HepG2 (cell line): ENCODE data around the gene PLCD4. TPM values are rescaled to one million over a fixed set of nuclear protein-coding genes. Genes with fewer than 3 reads are reported as not detected.

ENCODE experiments used
- ADNP ChIP-seq: sonication (generic); formaldehyde crosslinking; IDR thresholded peaks from 2 replicates; pipeline ENCODE4 v1.4.0; 2020; ENCODE audit warnings: missing genetic modification reagents
- CEBPG ChIP-seq: IDR thresholded peaks from 2 replicates; pipeline ENCODE4 v1.6.1; 2016
- EP300 ChIP-seq, 3 experiments: sonication (generic) in 1 of 3; formaldehyde crosslinking in 1 of 3; IDR thresholded peaks; 2 replicates each; pipeline versions ENCODE4 v1.5.1 to v1.6.1; 2011 to 2020; ENCODE audit warnings: low read depth in 2 of 3, low read length in 2 of 3, borderline replicate concordance in 1 of 3, improper control_type of control experiment in 1 of 3, mild to moderate bottlenecking in 1 of 3, missing genetic modification reagents in 1 of 3, moderate library complexity in 1 of 3
- GPBP1L1 ChIP-seq: sonication (generic); formaldehyde crosslinking; IDR thresholded peaks from 2 replicates; pipeline ENCODE4 v1.5.0; 2020; ENCODE audit warnings: mild to moderate bottlenecking, missing genetic modification reagents
- HNRNPLL ChIP-seq: fragments of 200-400 bp; formaldehyde crosslinking; IDR thresholded peaks from 2 replicates; pipeline ENCODE4 v1.6.1; 2017; ENCODE audit warnings: mild to moderate bottlenecking, low read depth, low read length; ENCODE audit not compliant: poor library complexity, severe bottlenecking
- HOMEZ ChIP-seq: IDR thresholded peaks from 2 replicates; pipeline ENCODE4 v1.6.1; 2016; ENCODE audit warnings: low read depth
- KDM5B ChIP-seq: sonication (generic); formaldehyde crosslinking; IDR thresholded peaks from 2 replicates; pipeline ENCODE4 v1.4.0; 2020; ENCODE audit warnings: missing genetic modification reagents, mild to moderate bottlenecking, borderline replicate concordance
- KMT2A ChIP-seq: sonication (generic); formaldehyde crosslinking; IDR thresholded peaks from 2 replicates; pipeline ENCODE4 v1.4.0; 2020; ENCODE audit warnings: missing genetic modification reagents
- LBX2 ChIP-seq: sonication (generic); formaldehyde crosslinking; IDR thresholded peaks from 2 replicates; pipeline ENCODE4 v1.5.0; 2020; ENCODE audit warnings: missing genetic modification reagents, mild to moderate bottlenecking, borderline replicate concordance
- NFRKB ChIP-seq: fragments of 450-650 bp; IDR thresholded peaks from 2 replicates; pipeline ENCODE4 v1.6.1; 2017
- NR2F6 ChIP-seq, 2 experiments: IDR thresholded peaks; 2 replicates each; pipeline ENCODE4 v1.6.1; 2016; ENCODE audit warnings: antibody characterized with exemption in 1 of 2, mild to moderate bottlenecking in 1 of 2
- PREB ChIP-seq: sonication (generic); formaldehyde crosslinking; IDR thresholded peaks from 2 replicates; pipeline ENCODE4 v1.4.0; 2020; ENCODE audit warnings: missing genetic modification reagents
- SKI ChIP-seq: fragments of 450-650 bp; IDR thresholded peaks from one replicate; pipeline ENCODE4 v1.6.1; 2018; ENCODE audit warnings: mild to moderate bottlenecking; ENCODE audit not compliant: partially characterized antibody
- SNAPC2 ChIP-seq: sonication (generic); formaldehyde crosslinking; IDR thresholded peaks from 2 replicates; pipeline ENCODE4 v1.8.1; 2022; ENCODE audit warnings: mild to moderate bottlenecking, missing genetic modification reagents
- SP4 ChIP-seq: sonication (generic); formaldehyde crosslinking; IDR thresholded peaks from 2 replicates; pipeline ENCODE4 v1.8.1; 2023; ENCODE audit warnings: mild to moderate bottlenecking, missing genetic modification reagents
- ZBED4 ChIP-seq: sonication (generic); formaldehyde crosslinking; IDR thresholded peaks from 2 replicates; pipeline ENCODE4 v1.4.0; 2020; ENCODE audit warnings: missing genetic modification reagents, borderline replicate concordance
- ZNF496 ChIP-seq: sonication (generic); formaldehyde crosslinking; IDR thresholded peaks from 2 replicates; pipeline ENCODE4 v1.8.1; 2023; ENCODE audit warnings: mild to moderate bottlenecking, moderate library complexity, missing genetic modification reagents; ENCODE audit not compliant: insufficient replicate concordance
- ZSCAN22 ChIP-seq: sonication (generic); formaldehyde crosslinking; IDR thresholded peaks from 2 replicates; pipeline ENCODE4 v1.4.0; 2020; ENCODE audit warnings: mild to moderate bottlenecking, missing genetic modification reagents
- polyA plus RNA-seq, 8 experiments: library from polyadenylated mRNA; depleted of rRNA in 3 of 8; stranded (reverse) in 7 of 8; unstranded in 1 of 8; fragments of >200 nt; fragmentation: Illumina TruSeq in 4 of 8; extraction: Trizol in 4 of 8; gene quantifications; 2 replicates each; pipeline versions ENCODE4 v1.2.1 to v1.2.3, GENCODE V29; 2011 to 2016; ENCODE audit warnings: low read depth in 4 of 8, missing spikeins in 1 of 8, mixed read lengths in 1 of 8; ENCODE audit not compliant: insufficient read depth in 1 of 8
- total RNA-seq, 5 experiments: library from RNA; depleted of rRNA; stranded (reverse); fragments of >200 nt; fragmentation: Illumina TruSeq; extraction: Trizol; gene quantifications; 2 replicates each; pipeline ENCODE4 v1.2.3, GENCODE V29; 2016; ENCODE audit warnings: low read depth in 1 of 5

PLCD4 gene
- total and polyA plus RNA-seq, 2 of the 13 experiments (the other 11 are each of a cell fraction or from before 2014, with no cell fraction given), result 0.26 TPM; not detected in 1

GRCh38 chr2:218568190-218569037 is 39.3 kb upstream of the PLCD4 start, which contains the start of the genes CNOT9 and USP37 (continued):
- TF ChIP-seq ZBED4 (CRISPR knock-in tag) (peak; percentile 74; the same call in 1 of the 2 replicates), PREB (0 out of 2 replicates have a peak, but pooled peaks have one; percentile 83), CEBPG (CRISPR knock-in tag) (peak; percentile 82), KDM5B (CRISPR knock-in tag) (peak; percentile 99), SP4 (CRISPR knock-in tag) (peak; percentile 94; the same call in 1 of the 2 replicates), ZNF496 (peak; percentile 38), HNRNPLL (peak; percentile 82), NR2F6 (IDR thresholded peaks at IDR 0.05) (peak; percentile 98), NR2F6 (CRISPR knock-in tag; IDR thresholded peaks at IDR 0.05) (peak; percentile 96), NFRKB (no peak), HOMEZ (peak; percentile 86), KMT2A (CRISPR knock-in tag) (peak; percentile 92), ADNP (CRISPR knock-in tag) (no peak), EP300 (IDR thresholded peaks at IDR 0.05; ENCODE audit: low read depth in 2 of 2, low read length in 2 of 2) (peak; percentile 67 to 70; a peak in 3 of 4 replicates), EP300 (CRISPR knock-in tag; IDR thresholded peaks at IDR 0.05; ENCODE audit: borderline replicate concordance) (0 out of 2 replicates have a peak, but pooled peaks have one; percentile 29), ZSCAN22 (CRISPR knock-in tag) (peak; percentile 91), LBX2 (CRISPR knock-in tag) (peak; percentile 86; the same call in 1 of the 2 replicates), GPBP1L1 (no peak), SNAPC2 (peak; percentile 98), SKI (no peak)
